Right cardiac atrium (tissue), 5 donors: ENCODE measurements around the gene C1orf74. TPM values are rescaled to one million over a fixed set of nuclear protein-coding genes. Genes with fewer than 3 reads are reported as not detected.
A peak's percentile ranks its signal among the peaks of the same experiment; 100 is the strongest.
"Not testable (repeated sequence)": the region's sequence is repeated elsewhere in the genome, so short reads cannot be mapped to it uniquely, and the experiment has no call there.

ENCODE experiments used
- ATAC-seq, 2 donors: fragments of 200-7000 bp; cut with Tn5 transposase; one replicate each; pipeline versions ENCODE4 v1.8.0 to v1.9.1; 2020; ENCODE audit warnings: moderate library complexity in 2 of 2, mild to moderate bottlenecking in 1 of 2
- DNase-seq, 3 donors: peaks; one replicate each; pipeline ENCODE4 v3.0.0-alpha.2; 2020
- H3K27ac ChIP-seq: one replicate; pipeline ENCODE4 v1.5.1; 2013; ENCODE audit warnings: mild to moderate bottlenecking, low read length, control low read depth, moderate library complexity
- H3K27me3 ChIP-seq: one replicate; pipeline ENCODE4 v1.6.1; 2013; ENCODE audit not compliant: control insufficient read depth, insufficient read depth
- H3K4me1 ChIP-seq: one replicate; pipeline ENCODE4 v1.6.1; 2013; ENCODE audit warnings: low read length; ENCODE audit not compliant: control insufficient read depth, insufficient read depth
- H3K4me3 ChIP-seq: one replicate; pipeline ENCODE4 v1.5.1; 2013; ENCODE audit warnings: low read length, control low read depth
- H3K9me3 ChIP-seq: one replicate; pipeline ENCODE4 v1.6.1; 2013; ENCODE audit warnings: low read length; ENCODE audit not compliant: control insufficient read depth
- WGBS: extraction: QIAGEN DNeasy Blood & Tissue Kit; methylation state at CpG from one replicate; pipeline ENCODE4 v1.1.7; 2013; 5-methylcytosine and 5-hydroxymethylcytosine counted together
- intact Hi-C, 4 donors: fragments of 100-400 bp; cut with DNase I; formaldehyde crosslinking; loops; one replicate each; pipeline versions ENCODE4 v1.11.0 to v1.14.0; 2022 to 2023
- polyA plus RNA-seq: library from polyadenylated mRNA; stranded (reverse); fragments of 200-250 nt; gene quantifications from one replicate; pipeline ENCODE4 v1.2.3, GENCODE V29; 2013
- total RNA-seq, 4 donors: library from RNA; stranded (reverse); fragmentation: NEBNext Ultra II Directional; extraction: Animal tissue kit (Norgen Biotek cat#: 25700); gene quantifications; one replicate each; pipeline ENCODE4 v1.2.1, GENCODE V29; 2021
- donor health status: healthy with polysubstance abuse.
- donor health status: DM: no; HTN: yes; CAD: no.
- donor health status: DM: no; HTN: no; CAD: no.
- donor health status: DM: no; HTN: yes; CAD: no; lungs with severe emphysema.
- donor health status: DM: yes; HTN: yes; CAD: no.

C1orf74 gene
- total and polyA plus RNA-seq, 5 donors, result 1.4 to 3.3 (median 2.6) TPM

GRCh38 chr1:209805875-209806760 lies 21.8 kb upstream of the C1orf74 start, which contains the start of gene IRF6:
TSS of gene IRF6 (minus strand) at chr1:209806142. CDS start at chr1:209801413, 4,729 bp downstream.
- H3K4me3 ChIP-seq, result peak within 1 kb of the TSS; percentile 49
- intact Hi-C loops, result no loop called here
- H3K27me3 ChIP-seq, result no peaks in the 10 kb centered on the region
- H3K9me3 ChIP-seq, result no peaks in the 10 kb centered on the region
- ATAC-seq (peak; percentile 90), DNase-seq (peak; percentile 83 to 94 (median 93))
- 7% methylated on average over 46 of the region's 46 CpGs for WGBS
- peak within 1 kb of the TSS; percentile 32 for H3K27ac ChIP-seq
- peaks cover 4% of the 10 kb centered on the region for H3K4me1 ChIP-seq

GRCh38 chr1:209805341-209805781 lies 21.0 kb upstream of the C1orf74 start:
- Histone ChIP-seq H3K27ac (peak overlapping the region; percentile 1), H3K4me3 (peak overlapping the region; percentile 49), H3K4me1 (peaks cover 4% of the 10 kb centered on the region), H3K9me3 (no peaks in the 10 kb centered on the region), H3K27me3 (no peaks in the 10 kb centered on the region)
- 39% methylated on average over 19 of the region's 19 CpGs for WGBS
- DNase-seq, result peak in 2 of 3 donors; percentile 46 to 65
- intact Hi-C loops, result no loop called here
- ATAC-seq, result peak; percentile 10 to 19

GRCh38 chr1:209803568-209803967 lies 19.2 kb upstream of the C1orf74 start:
- Histone ChIP-seq H3K4me1 (peaks cover 4% of the 10 kb centered on the region), H3K9me3 (no peaks in the 10 kb centered on the region), H3K27me3 (no peaks in the 10 kb centered on the region), H3K27ac (no peak overlapping the region), H3K4me3 (no peak overlapping the region)
- intact Hi-C loops, result no loop called here
- DNase-seq (no peak), ATAC-seq (no peak)
- 84% methylated on average over 1 of the region's 1 CpG for WGBS

GRCh38 chr1:209802780-209803152 lies 18.4 kb upstream of the C1orf74 start:
- ATAC-seq (no peak), DNase-seq (no peak)
- intact Hi-C loops, result no loop called here
- peak overlapping the region; percentile 45 for H3K27ac ChIP-seq
- H3K27me3 ChIP-seq, result no peaks in the 10 kb centered on the region
- H3K9me3 ChIP-seq, result no peaks in the 10 kb centered on the region
- WGBS, result 92% methylated on average over 4 of the region's 4 CpGs
- H3K4me1 ChIP-seq, result no peaks in the 10 kb centered on the region
- no peak overlapping the region for H3K4me3 ChIP-seq

GRCh38 chr1:209802117-209802779 lies 17.9 kb upstream of the C1orf74 start:
- H3K4me3 ChIP-seq, result peak overlapping the region; percentile 26
- H3K27me3 ChIP-seq, result no peaks in the 10 kb centered on the region
- intact Hi-C loops, result no loop called here
- no peaks in the 10 kb centered on the region for H3K9me3 ChIP-seq
- ATAC-seq (peak; percentile 16 to 57), DNase-seq (no peak)
- no peaks in the 10 kb centered on the region for H3K4me1 ChIP-seq
- 68% methylated on average over 4 of the region's 4 CpGs for WGBS
- peak overlapping the region; percentile 83 for H3K27ac ChIP-seq

GRCh38 chr1:209800984-209801834 lies 16.9 kb upstream of the C1orf74 start:
- 41% methylated on average over 5 of the region's 5 CpGs for WGBS
- no peaks in the 10 kb centered on the region for H3K9me3 ChIP-seq
- DNase-seq (peak; percentile 24 to 65 (median 65)), ATAC-seq (no peak)
- H3K4me1 ChIP-seq, result no peaks in the 10 kb centered on the region
- H3K27me3 ChIP-seq, result no peaks in the 10 kb centered on the region
- H3K4me3 ChIP-seq, result peak overlapping the region; percentile 26
- intact Hi-C loops, result no loop called here
- no peak overlapping the region for H3K27ac ChIP-seq

- intact Hi-C loops, result no loop called here
- Histone ChIP-seq H3K4me1 (no peaks in the 10 kb centered on the region), H3K9me3 (no peaks in the 10 kb centered on the region), H3K27ac (no peak overlapping the region), H3K27me3 (no peaks in the 10 kb centered on the region), H3K4me3 (no peak overlapping the region)
- WGBS, result 79% methylated on average over 9 of the region's 9 CpGs
- DNase-seq (no peak), ATAC-seq (no peak)
These were observed 13.8 kb upstream of the C1orf74 start for GRCh38 chr1:209797978-209798639.

GRCh38 chr1:209793711-209794110 lies 9.4 kb upstream of the C1orf74 start:
- WGBS, result 81% methylated on average over 3 of the region's 3 CpGs
- H3K4me1 ChIP-seq, DNase-seq, H3K9me3 ChIP-seq, H3K27ac ChIP-seq, H3K4me3 ChIP-seq, intact Hi-C loops, H3K27me3 ChIP-seq, ATAC-seq: not testable (repeated sequence)

- intact Hi-C loops, result no loop called here
- Histone ChIP-seq H3K4me1 (peaks cover 2% of the 10 kb centered on the region), H3K27me3 (no peaks in the 10 kb centered on the region), H3K4me3 (no peak overlapping the region), H3K9me3 (no peaks in the 10 kb centered on the region), H3K27ac (no peak overlapping the region)
- DNase-seq (no peak), ATAC-seq (no peak)
- WGBS, result 52% methylated on average over 1 of the region's 1 CpG
These were observed 7.6 kb upstream of the C1orf74 start for GRCh38 chr1:209791920-209792319.
